HCT116 (cell line): Measurements from ENCODE around the gene ESX1.
"Not testable (repeated sequence)": the region's sequence is repeated elsewhere in the genome, so short reads cannot be mapped to it uniquely, and the experiment has no call there.

Source experiments
- ATF3 ChIP-seq: IDR thresholded peaks from 2 replicates; pipeline ENCODE4 v1.6.1; 2012
- EGR1 ChIP-seq: IDR thresholded peaks from 2 replicates; pipeline ENCODE4 v1.6.1; 2012; ENCODE audit warnings: low read depth

GRCh38 chrX:104230060-104230459, 24.7 kb downstream of the ESX1 start:
- not testable (repeated sequence) for TF ChIP-seq ATF3, EGR1
